CD14-positive monocyte (primary cell): ENCODE results near the gene POU3F1. TPM values are rescaled to one million over a fixed set of nuclear protein-coding genes. Genes with fewer than 3 reads are reported as not detected.

ENCODE experiments used
- DNase-seq, 3 donors: peaks; one replicate each; pipeline ENCODE4 v3.0.0-alpha.2; 2011 to 2022
- H2AFZ ChIP-seq: 2 replicates; pipeline ENCODE4 v1.6.0; 2012; ENCODE audit warnings: mild to moderate bottlenecking, low read depth, low read length, inconsistent platforms; ENCODE audit not compliant: insufficient read depth, poor library complexity, severe bottlenecking
- H3K27ac ChIP-seq, 2 donors: 1 replicate in 1 of 2; 2 replicates in 1 of 2; pipeline ENCODE4 v1.5.1; 2012 to 2013; ENCODE audit warnings: low read length in 2 of 2, control low read depth in 1 of 2, inconsistent platforms in 1 of 2, low read depth in 1 of 2, mild to moderate bottlenecking in 1 of 2
- H3K27me3 ChIP-seq, 2 donors: one replicate each; pipeline versions ENCODE4 v1.6.0 to v1.6.1; 2011 to 2013; ENCODE audit warnings: low read length in 2 of 2; ENCODE audit not compliant: control insufficient read depth in 2 of 2, insufficient read depth in 2 of 2
- H3K36me3 ChIP-seq, 2 donors: replicated peaks in 1 of 2; 1 replicate in 1 of 2; 2 replicates in 1 of 2; pipeline versions ENCODE4 v1.5.1 to v1.6.1; 2012 to 2013; ENCODE audit warnings: low read length in 2 of 2, control low read depth in 1 of 2, inconsistent platforms in 1 of 2, mild to moderate bottlenecking in 1 of 2; ENCODE audit not compliant: insufficient read depth in 2 of 2, control insufficient read depth in 1 of 2
- H3K4me1 ChIP-seq, 2 donors: 1 replicate in 1 of 2; 2 replicates in 1 of 2; pipeline versions ENCODE4 v1.5.1 to v1.6.1; 2012 to 2013; ENCODE audit warnings: low read length in 2 of 2, control low read depth in 1 of 2, inconsistent platforms in 1 of 2, mild to moderate bottlenecking in 1 of 2, moderate library complexity in 1 of 2; ENCODE audit not compliant: insufficient read depth in 2 of 2, control insufficient read depth in 1 of 2
- H3K4me2 ChIP-seq: replicated peaks from 2 replicates; pipeline ENCODE3; 2012; ENCODE audit warnings: low read length, moderate library complexity, mild to moderate bottlenecking; ENCODE audit not compliant: poor library complexity, severe bottlenecking; ENCODE audit errors: extremely low read depth
- H3K4me3 ChIP-seq, 3 experiments: fragments of 200-600 bp in 1 of 3; sonication (generic) in 1 of 3; replicated peaks in 1 of 3; 1 replicate in 2 of 3; 2 replicates in 1 of 3; pipeline ENCODE4 v1.5.1; 2011 to 2013; ENCODE audit warnings: low read length in 3 of 3, mild to moderate bottlenecking in 3 of 3, control low read depth in 2 of 3, low read depth in 2 of 3, inconsistent platforms in 1 of 3, moderate library complexity in 1 of 3
- H3K79me2 ChIP-seq: 2 replicates; pipeline ENCODE4 v1.6.0; 2012; ENCODE audit warnings: mild to moderate bottlenecking, control low read depth, inconsistent platforms, low read length, moderate library complexity; ENCODE audit not compliant: insufficient read depth
- H3K9ac ChIP-seq: 2 replicates; pipeline ENCODE4 v1.6.0; 2017; ENCODE audit warnings: low read length, mild to moderate bottlenecking; ENCODE audit not compliant: insufficient read depth, poor library complexity, severe bottlenecking
- H3K9me3 ChIP-seq, 2 donors: replicated peaks in 1 of 2; 1 replicate in 1 of 2; 2 replicates in 1 of 2; pipeline versions ENCODE4 v1.5.1 to v1.6.1; 2012 to 2013; ENCODE audit warnings: low read length in 2 of 2, control low read depth in 1 of 2; ENCODE audit not compliant: control insufficient read depth in 1 of 2, insufficient read depth in 1 of 2
- H4K20me1 ChIP-seq: 2 replicates; pipeline ENCODE4 v1.6.0; 2012; ENCODE audit warnings: mild to moderate bottlenecking, low read length, control low read depth, moderate library complexity; ENCODE audit not compliant: insufficient read depth
- H3K27ac Mint-ChIP-seq, 7 donors: one replicate each; pipeline ENCODE4 v1.8.0; 2020; ENCODE audit warnings: mild to moderate bottlenecking in 7 of 7, mixed read lengths in 7 of 7, moderate library complexity in 6 of 7, inconsistent platforms in 2 of 7
- H3K27me3 Mint-ChIP-seq, 3 donors: one replicate each; pipeline ENCODE4 v1.8.0; 2021 to 2022; ENCODE audit warnings: low read depth in 3 of 3, mild to moderate bottlenecking in 3 of 3, mixed read lengths in 3 of 3, moderate library complexity in 3 of 3, inconsistent platforms in 1 of 3
- H3K36me3 Mint-ChIP-seq, 2 donors: one replicate each; pipeline ENCODE4 v1.8.0; 2020; ENCODE audit warnings: mixed read lengths in 2 of 2, inconsistent platforms in 1 of 2, mild to moderate bottlenecking in 1 of 2
- H3K4me1 Mint-ChIP-seq: one replicate; pipeline ENCODE4 v1.8.0; 2020; ENCODE audit warnings: mild to moderate bottlenecking, mixed read lengths
- H3K4me3 Mint-ChIP-seq, 2 donors: one replicate each; pipeline ENCODE4 v1.8.0; 2020; ENCODE audit warnings: mild to moderate bottlenecking in 2 of 2, mixed read lengths in 2 of 2, moderate library complexity in 1 of 2
- H3K9me3 Mint-ChIP-seq, 7 donors: one replicate each; pipeline ENCODE4 v1.8.0; 2020 to 2022; ENCODE audit warnings: mixed read lengths in 7 of 7, mild to moderate bottlenecking in 6 of 7, moderate library complexity in 6 of 7, inconsistent platforms in 2 of 7
- CTCF ChIP-seq: fragments of 200-600 bp; IDR thresholded peaks from one replicate; pipeline ENCODE4 v1.8.0; 2022; ENCODE audit warnings: antibody characterized with exemption, mild to moderate bottlenecking
- WGBS: methylation state at CpG from one replicate; pipeline ENCODE4 v1.1.5; 2013; ENCODE audit warnings: missing lambda C conversion rate; ENCODE audit not compliant: insufficient coverage; 5-methylcytosine and 5-hydroxymethylcytosine counted together
- intact Hi-C, 2 donors: fragments of 100-400 bp; cut with micrococcal nuclease; formaldehyde crosslinking; loops; one replicate each; pipeline versions ENCODE4 v1.15.0 to v1.15.1; 2023
- polyA plus RNA-seq, 3 donors: library from polyadenylated mRNA; depleted of rRNA in 1 of 3; unstranded in 2 of 3; stranded (reverse) in 1 of 3; fragments of 300-500 nt in 2 of 3; fragments of >200 nt in 1 of 3; fragmentation: Illumina TruSeq in 2 of 3; gene quantifications; 1 replicate in 2 of 3; 2 replicates in 1 of 3; pipeline ENCODE4 v1.2.3, GENCODE V29; 2012 to 2021

Gene POU3F1
- polyA plus RNA-seq, 3 donors, result not detected

GRCh38 chr1:38015978-38016725 is 30.4 kb downstream of the POU3F1 start:
- peaks cover 14% of the 10 kb centered on the region for H4K20me1 ChIP-seq
- no peak overlapping the region for H2AFZ ChIP-seq
- H3K27ac Mint-ChIP-seq, result peak overlapping the region in 1 of 7 donors; percentile 60
- no peak overlapping the region for H3K27ac ChIP-seq
- H3K4me3 Mint-ChIP-seq, result no peak overlapping the region
- H3K4me3 ChIP-seq, result no peak overlapping the region
- H3K4me1 Mint-ChIP-seq, result peaks cover 18% of the 10 kb centered on the region
- intact Hi-C loops, result loop anchor here in 1 of 2 donors (5.0 to 10.0 kb wide), 4 partner anchors 84 to 461 kb away; partner anchors contain the start of genes CDCA8, DNALI1, GNL2 and SNIP1
- peaks cover 53% of the 10 kb centered on the region for H3K79me2 ChIP-seq
- no peak for DNase-seq
- peaks cover 0 to 4% of the 10 kb centered on the region in 2 donors for H3K9me3 ChIP-seq
- peaks cover 0 to 2% (median 0%) of the 10 kb centered on the region in 3 donors for H3K27me3 Mint-ChIP-seq
- TF ChIP-seq CTCF, result no peak
- H3K9ac ChIP-seq, result no peak overlapping the region
- peaks cover 0 to 8% (median 3%) of the 10 kb centered on the region in 7 donors for H3K9me3 Mint-ChIP-seq
- no peaks in the 10 kb centered on the region for H3K27me3 ChIP-seq
- H3K36me3 Mint-ChIP-seq, result peaks cover 46 to 60% of the 10 kb centered on the region in 2 donors
- peaks cover 49 to 72% of the 10 kb centered on the region in 2 donors for H3K36me3 ChIP-seq
- H3K4me2 ChIP-seq, result no peak overlapping the region
- H3K4me1 ChIP-seq, result peaks cover 17 to 23% of the 10 kb centered on the region in 2 donors
- 68% methylated on average over 3 of the region's 6 CpGs for WGBS

GRCh38 chr1:38014724-38015424 is 31.7 kb downstream of the POU3F1 start:
- H3K27ac ChIP-seq, result no peak overlapping the region
- no peak for TF ChIP-seq CTCF
- peaks cover 39 to 59% of the 10 kb centered on the region in 2 donors for H3K36me3 ChIP-seq
- 90% methylated on average over 3 of the region's 11 CpGs for WGBS
- Mint-ChIP-seq H3K4me3 (no peak overlapping the region), H3K36me3 (peaks cover 36 to 47% of the 10 kb centered on the region in 2 donors), H3K27ac (peak overlapping the region in 3 of 7 donors; percentile 10 to 66 (median 58)), H3K9me3 (peaks cover 0 to 8% (median 3%) of the 10 kb centered on the region in 7 donors), H3K27me3 (peaks cover 0 to 2% (median 0%) of the 10 kb centered on the region in 3 donors), H3K4me1 (peaks cover 21% of the 10 kb centered on the region)
- H3K4me3 ChIP-seq, result no peak overlapping the region
- H3K79me2 ChIP-seq, result peaks cover 53% of the 10 kb centered on the region
- H3K4me1 ChIP-seq, result peaks cover 22 to 27% of the 10 kb centered on the region in 2 donors
- DNase-seq, result no peak
- no peak overlapping the region for H2AFZ ChIP-seq
- H3K9ac ChIP-seq, result no peak overlapping the region
- H3K9me3 ChIP-seq, result peaks cover 0 to 4% of the 10 kb centered on the region in 2 donors
- intact Hi-C loops, result loop anchor here (5.0 to 10.0 kb wide), 5 partner anchors 83 to 460 kb away; partner anchors contain the start of genes CDCA8 (in 2 of the 2), DNALI1 (in 1 of the 2), GNL2 (in 1 of the 2) and SNIP1 (in 1 of the 2)
- no peaks in the 10 kb centered on the region for H3K27me3 ChIP-seq
- peaks cover 14% of the 10 kb centered on the region for H4K20me1 ChIP-seq
- no peak overlapping the region for H3K4me2 ChIP-seq
